HepG2 (cell line): ENCODE results near the gene DYNC2I2. TPM values are rescaled to one million over a fixed set of nuclear protein-coding genes. Genes with fewer than 3 reads are reported as not detected.
A peak's percentile ranks its signal among the peaks of the same experiment; 100 is the strongest.

Experiments
- ASH2L ChIP-seq: fragments of 300-600, 200-600 bp; sonication (generic); IDR thresholded peaks from 2 replicates; pipeline ENCODE4 v1.7.0; 2017; ENCODE audit warnings: low read depth, mild to moderate bottlenecking, moderate library complexity, mixed read lengths, low read length; ENCODE audit not compliant: insufficient read length
- DMAP1 ChIP-seq: IDR thresholded peaks from 2 replicates; pipeline ENCODE4 v1.6.1; 2016
- MYC ChIP-seq: sonication (generic); formaldehyde crosslinking; IDR thresholded peaks from 2 replicates; pipeline ENCODE4 v1.9.0; 2021; ENCODE audit warnings: missing genetic modification reagents, borderline replicate concordance
- RBM22 ChIP-seq: fragments of 200-400 bp; formaldehyde crosslinking; optimal IDR thresholded peaks from 2 replicates; pipeline ENCODE3; 2017; ENCODE audit warnings: mild to moderate bottlenecking, low read length, moderate library complexity
- REPIN1 ChIP-seq: sonication (generic); formaldehyde crosslinking; IDR thresholded peaks from 2 replicates; pipeline ENCODE4 v1.8.0; 2022; ENCODE audit warnings: missing genetic modification reagents, low read depth, mild to moderate bottlenecking, borderline replicate concordance
- SIN3A ChIP-seq: IDR thresholded peaks from 2 replicates; pipeline ENCODE4 v1.6.1; 2011; ENCODE audit warnings: low read depth, mild to moderate bottlenecking, control low read depth, low read length, borderline replicate concordance
- SRY ChIP-seq: sonication (generic); formaldehyde crosslinking; IDR thresholded peaks from 2 replicates; pipeline ENCODE4 v1.8.0; 2022; ENCODE audit warnings: mild to moderate bottlenecking, missing genetic modification reagents
- ZMYM3 ChIP-seq: sonication (generic); formaldehyde crosslinking; IDR thresholded peaks from 2 replicates; pipeline ENCODE4 v1.5.1; 2020; ENCODE audit warnings: mild to moderate bottlenecking, missing genetic modification reagents
- ZNF7 ChIP-seq: IDR thresholded peaks from 2 replicates; pipeline ENCODE4 v1.6.1; 2016; ENCODE audit warnings: missing biosample characterization, missing genetic modification reagents
- polyA plus RNA-seq, 8 experiments: library from polyadenylated mRNA; depleted of rRNA in 3 of 8; stranded (reverse) in 7 of 8; unstranded in 1 of 8; fragments of >200 nt; fragmentation: Illumina TruSeq in 4 of 8; extraction: Trizol in 4 of 8; gene quantifications; 2 replicates each; pipeline versions ENCODE4 v1.2.1 to v1.2.3, GENCODE V29; 2011 to 2016; ENCODE audit warnings: low read depth in 4 of 8, missing spikeins in 1 of 8, mixed read lengths in 1 of 8; ENCODE audit not compliant: insufficient read depth in 1 of 8
- total RNA-seq, 5 experiments: library from RNA; depleted of rRNA; stranded (reverse); fragments of >200 nt; fragmentation: Illumina TruSeq; extraction: Trizol; gene quantifications; 2 replicates each; pipeline ENCODE4 v1.2.3, GENCODE V29; 2016; ENCODE audit warnings: low read depth in 1 of 5
- TF ChIP-seq, protein P1 (sequence below): sonication (generic); formaldehyde crosslinking; IDR thresholded peaks from 2 replicates; pipeline ENCODE4 v1.5.0; 2020; ENCODE audit warnings: mild to moderate bottlenecking, missing genetic modification reagents, borderline replicate concordance
- TF ChIP-seq, protein P2 (sequence below): sonication (generic); formaldehyde crosslinking; IDR thresholded peaks from 2 replicates; pipeline ENCODE4 v1.4.0; 2020; ENCODE audit warnings: missing genetic modification reagents, borderline replicate concordance
- TF ChIP-seq, protein P3 (sequence below): IDR thresholded peaks from 2 replicates; pipeline ENCODE4 v1.6.1; 2016; ENCODE audit warnings: missing genetic modification reagents, missing compliant biosample characterization

DYNC2I2 gene
- total and polyA plus RNA-seq, 2 of the 13 experiments (the other 11 are each of a cell fraction or from before 2014, with no cell fraction given) = 13.7 to 40.2 TPM

DNA sequence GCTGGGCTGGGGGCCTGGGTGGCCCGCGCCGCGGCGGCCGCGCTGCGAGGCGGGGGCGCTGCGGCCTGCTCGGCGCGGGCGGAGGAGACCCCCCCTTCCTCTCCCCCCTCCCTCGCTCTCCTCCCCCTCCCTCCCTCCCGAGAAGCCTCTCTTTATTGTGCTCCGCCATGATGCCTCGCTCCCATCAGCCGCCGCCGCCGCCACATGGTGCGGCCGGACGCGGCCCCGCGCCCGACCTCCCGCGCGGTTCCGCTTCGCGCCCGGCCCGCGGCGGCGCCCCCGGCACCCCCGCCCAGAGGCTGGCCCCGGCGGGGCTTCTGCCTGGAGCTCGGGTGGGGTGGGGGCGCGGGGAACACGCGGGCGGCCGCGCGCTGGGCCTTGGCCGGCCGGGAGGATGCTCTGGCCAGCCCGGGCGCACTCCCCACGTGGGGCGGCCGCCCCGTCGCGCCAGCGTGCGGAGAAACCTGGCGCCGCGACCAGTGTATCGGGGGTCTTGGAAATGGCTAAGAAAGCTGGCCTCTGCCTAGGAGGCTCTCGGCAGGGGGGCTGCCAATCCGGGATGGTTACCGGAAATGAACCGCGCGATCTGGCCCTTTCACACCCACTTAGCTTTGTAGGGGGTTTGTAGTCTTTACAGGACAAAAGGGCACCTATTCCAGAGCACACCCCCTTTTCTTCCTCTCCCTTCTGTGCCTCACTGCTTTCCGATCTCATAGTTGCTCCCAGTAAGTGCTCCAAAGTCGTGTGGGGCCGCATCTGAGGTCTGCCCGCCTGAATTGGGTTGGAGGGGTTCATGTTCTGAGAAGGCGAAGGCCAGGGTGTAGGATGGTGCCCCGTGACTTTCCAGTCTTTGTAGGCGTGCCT lies 33.4 kb upstream of the DYNC2I2 start (continued):
- TF ChIP-seq, protein P1, sequence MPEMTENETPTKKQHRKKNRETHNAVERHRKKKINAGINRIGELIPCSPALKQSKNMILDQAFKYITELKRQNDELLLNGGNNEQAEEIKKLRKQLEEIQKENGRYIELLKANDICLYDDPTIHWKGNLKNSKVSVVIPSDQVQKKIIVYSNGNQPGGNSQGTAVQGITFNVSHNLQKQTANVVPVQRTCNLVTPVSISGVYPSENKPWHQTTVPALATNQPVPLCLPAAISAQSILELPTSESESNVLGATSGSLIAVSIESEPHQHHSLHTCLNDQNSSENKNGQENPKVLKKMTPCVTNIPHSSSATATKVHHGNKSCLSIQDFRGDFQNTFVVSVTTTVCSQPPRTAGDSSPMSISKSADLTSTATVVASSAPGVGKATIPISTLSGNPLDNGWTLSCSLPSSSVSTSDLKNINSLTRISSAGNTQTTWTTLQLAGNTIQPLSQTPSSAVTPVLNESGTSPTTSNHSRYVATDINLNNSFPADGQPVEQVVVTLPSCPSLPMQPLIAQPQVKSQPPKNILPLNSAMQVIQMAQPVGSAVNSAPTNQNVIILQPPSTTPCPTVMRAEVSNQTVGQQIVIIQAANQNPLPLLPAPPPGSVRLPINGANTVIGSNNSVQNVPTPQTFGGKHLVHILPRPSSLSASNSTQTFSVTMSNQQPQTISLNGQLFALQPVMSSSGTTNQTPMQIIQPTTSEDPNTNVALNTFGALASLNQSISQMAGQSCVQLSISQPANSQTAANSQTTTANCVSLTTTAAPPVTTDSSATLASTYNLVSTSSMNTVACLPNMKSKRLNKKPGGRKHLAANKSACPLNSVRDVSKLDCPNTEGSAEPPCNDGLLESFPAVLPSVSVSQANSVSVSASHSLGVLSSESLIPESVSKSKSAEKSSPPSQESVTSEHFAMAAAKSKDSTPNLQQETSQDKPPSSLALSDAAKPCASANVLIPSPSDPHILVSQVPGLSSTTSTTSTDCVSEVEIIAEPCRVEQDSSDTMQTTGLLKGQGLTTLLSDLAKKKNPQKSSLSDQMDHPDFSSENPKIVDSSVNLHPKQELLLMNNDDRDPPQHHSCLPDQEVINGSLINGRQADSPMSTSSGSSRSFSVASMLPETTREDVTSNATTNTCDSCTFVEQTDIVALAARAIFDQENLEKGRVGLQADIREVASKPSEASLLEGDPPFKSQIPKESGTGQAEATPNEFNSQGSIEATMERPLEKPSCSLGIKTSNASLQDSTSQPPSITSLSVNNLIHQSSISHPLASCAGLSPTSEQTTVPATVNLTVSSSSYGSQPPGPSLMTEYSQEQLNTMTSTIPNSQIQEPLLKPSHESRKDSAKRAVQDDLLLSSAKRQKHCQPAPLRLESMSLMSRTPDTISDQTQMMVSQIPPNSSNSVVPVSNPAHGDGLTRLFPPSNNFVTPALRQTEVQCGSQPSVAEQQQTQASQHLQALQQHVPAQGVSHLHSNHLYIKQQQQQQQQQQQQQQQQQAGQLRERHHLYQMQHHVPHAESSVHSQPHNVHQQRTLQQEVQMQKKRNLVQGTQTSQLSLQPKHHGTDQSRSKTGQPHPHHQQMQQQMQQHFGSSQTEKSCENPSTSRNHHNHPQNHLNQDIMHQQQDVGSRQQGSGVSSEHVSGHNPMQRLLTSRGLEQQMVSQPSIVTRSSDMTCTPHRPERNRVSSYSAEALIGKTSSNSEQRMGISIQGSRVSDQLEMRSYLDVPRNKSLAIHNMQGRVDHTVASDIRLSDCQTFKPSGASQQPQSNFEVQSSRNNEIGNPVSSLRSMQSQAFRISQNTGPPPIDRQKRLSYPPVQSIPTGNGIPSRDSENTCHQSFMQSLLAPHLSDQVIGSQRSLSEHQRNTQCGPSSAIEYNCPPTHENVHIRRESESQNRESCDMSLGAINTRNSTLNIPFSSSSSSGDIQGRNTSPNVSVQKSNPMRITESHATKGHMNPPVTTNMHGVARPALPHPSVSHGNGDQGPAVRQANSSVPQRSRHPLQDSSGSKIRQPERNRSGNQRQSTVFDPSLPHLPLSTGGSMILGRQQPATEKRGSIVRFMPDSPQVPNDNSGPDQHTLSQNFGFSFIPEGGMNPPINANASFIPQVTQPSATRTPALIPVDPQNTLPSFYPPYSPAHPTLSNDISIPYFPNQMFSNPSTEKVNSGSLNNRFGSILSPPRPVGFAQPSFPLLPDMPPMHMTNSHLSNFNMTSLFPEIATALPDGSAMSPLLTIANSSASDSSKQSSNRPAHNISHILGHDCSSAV (CRISPR knock-in tag) = no peak
- 0 out of 2 replicates have a peak, but pooled peaks have one; percentile 40 for TF ChIP-seq SRY (CRISPR knock-in tag)
- TF ChIP-seq ASH2L = peak; percentile 51
- TF ChIP-seq ZMYM3 = no peak
- TF ChIP-seq MYC (CRISPR knock-in tag) = peak; percentile 40; the same call in 1 of the 2 replicates
- 0 out of 2 replicates have a peak, but pooled peaks have one; percentile 16 for TF ChIP-seq SIN3A
- TF ChIP-seq, protein P2, sequence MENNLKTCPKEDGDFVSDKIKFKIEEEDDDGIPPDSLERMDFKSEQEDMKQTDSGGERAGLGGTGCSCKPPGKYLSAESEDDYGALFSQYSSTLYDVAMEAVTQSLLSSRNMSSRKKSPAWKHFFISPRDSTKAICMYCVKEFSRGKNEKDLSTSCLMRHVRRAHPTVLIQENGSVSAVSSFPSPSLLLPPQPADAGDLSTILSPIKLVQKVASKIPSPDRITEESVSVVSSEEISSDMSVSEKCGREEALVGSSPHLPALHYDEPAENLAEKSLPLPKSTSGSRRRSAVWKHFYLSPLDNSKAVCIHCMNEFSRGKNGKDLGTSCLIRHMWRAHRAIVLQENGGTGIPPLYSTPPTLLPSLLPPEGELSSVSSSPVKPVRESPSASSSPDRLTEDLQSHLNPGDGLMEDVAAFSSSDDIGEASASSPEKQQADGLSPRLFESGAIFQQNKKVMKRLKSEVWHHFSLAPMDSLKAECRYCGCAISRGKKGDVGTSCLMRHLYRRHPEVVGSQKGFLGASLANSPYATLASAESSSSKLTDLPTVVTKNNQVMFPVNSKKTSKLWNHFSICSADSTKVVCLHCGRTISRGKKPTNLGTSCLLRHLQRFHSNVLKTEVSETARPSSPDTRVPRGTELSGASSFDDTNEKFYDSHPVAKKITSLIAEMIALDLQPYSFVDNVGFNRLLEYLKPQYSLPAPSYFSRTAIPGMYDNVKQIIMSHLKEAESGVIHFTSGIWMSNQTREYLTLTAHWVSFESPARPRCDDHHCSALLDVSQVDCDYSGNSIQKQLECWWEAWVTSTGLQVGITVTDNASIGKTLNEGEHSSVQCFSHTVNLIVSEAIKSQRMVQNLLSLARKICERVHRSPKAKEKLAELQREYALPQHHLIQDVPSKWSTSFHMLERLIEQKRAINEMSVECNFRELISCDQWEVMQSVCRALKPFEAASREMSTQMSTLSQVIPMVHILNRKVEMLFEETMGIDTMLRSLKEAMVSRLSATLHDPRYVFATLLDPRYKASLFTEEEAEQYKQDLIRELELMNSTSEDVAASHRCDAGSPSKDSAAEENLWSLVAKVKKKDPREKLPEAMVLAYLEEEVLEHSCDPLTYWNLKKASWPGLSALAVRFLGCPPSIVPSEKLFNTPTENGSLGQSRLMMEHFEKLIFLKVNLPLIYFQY (CRISPR knock-in tag) = peak; percentile 23; the same call in 1 of the 2 replicates
- TF ChIP-seq, protein P3, sequence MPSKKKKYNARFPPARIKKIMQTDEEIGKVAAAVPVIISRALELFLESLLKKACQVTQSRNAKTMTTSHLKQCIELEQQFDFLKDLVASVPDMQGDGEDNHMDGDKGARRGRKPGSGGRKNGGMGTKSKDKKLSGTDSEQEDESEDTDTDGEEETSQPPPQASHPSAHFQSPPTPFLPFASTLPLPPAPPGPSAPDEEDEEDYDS = no peak
- no peak for TF ChIP-seq ZNF7 (CRISPR knock-in tag)
- no peak for TF ChIP-seq DMAP1
- TF ChIP-seq REPIN1 (CRISPR knock-in tag) = no peak
- TF ChIP-seq RBM22 = peak; percentile 80
